HepG2 (cell line): ENCODE measurements around the gene ANXA3. TPM values are rescaled to one million over a fixed set of nuclear protein-coding genes. Genes with fewer than 3 reads are reported as not detected.

ENCODE experiments used
- ATAC-seq: fragments of 200-7000 bp; cut with Tn5 transposase; 3 replicates; pipeline ENCODE4 v1.9.1; 2020; ENCODE audit warnings: mild to moderate bottlenecking, moderate library complexity
- BruUV-seq: library from RNA; stranded (reverse); fragments of 400-500 nt; replicated peaks from 2 replicates; lab custom pipeline; 2021; lab: Mats Ljungman, UMichigan
- CTCF ChIA-PET: fragments of 300-600 bp; formaldehyde crosslinking; extraction: SDS; loops from one replicate; lab custom pipeline; 2021; ENCODE audit warnings: low total read pairs, inconsistent platforms, low intra/inter-chr PET ratio; lab: Yijun Ruan, JAX
- POLR2A ChIA-PET: fragments of 350-600 bp; sonication (Branson Sonifier 250); formaldehyde crosslinking; loops from one replicate; lab custom pipeline; 2020; ENCODE audit warnings: antibody characterized with exemption, inconsistent platforms; lab: Yijun Ruan, JAX
- DNase-seq: peaks from one replicate; pipeline ENCODE4 v3.0.0-alpha.2; 2015; ENCODE audit warnings: low spot score
- FAIRE-seq: peaks from 3 replicates; lab custom pipeline; 2011; peaks lifted over from hg19 to GRCh38; lab: Jason Lieb, UNC
- H2AFZ ChIP-seq: one replicate; pipeline ENCODE4 v1.6.1; 2011; ENCODE audit warnings: low read length, inconsistent platforms
- H3K27ac ChIP-seq: fragments of 300-600 bp; 3 replicates; pipeline ENCODE4 v1.8.0; 2011; ENCODE audit warnings: mixed run types, mild to moderate bottlenecking, mixed read lengths, low read length, inconsistent platforms; ENCODE audit not compliant: insufficient read depth; ENCODE audit errors: extremely low read length
- H3K27me3 ChIP-seq, 2 experiments: fragments of 200-600 bp in 1 of 2; 2 replicates in 1 of 2; 3 replicates in 1 of 2; pipeline versions ENCODE4 v1.6.0 to v1.8.0; 2011; ENCODE audit warnings: low read length in 2 of 2, mild to moderate bottlenecking in 2 of 2, moderate library complexity in 2 of 2, inconsistent platforms in 1 of 2; ENCODE audit not compliant: insufficient read depth in 2 of 2, control insufficient read depth in 1 of 2
- H3K36me3 ChIP-seq, 2 experiments: fragments of 200-600 bp in 1 of 2; replicated peaks in 1 of 2; 2 replicates in 1 of 2; 3 replicates in 1 of 2; pipeline versions ENCODE4 v1.5.1 to v1.8.0; 2011; ENCODE audit warnings: low read length in 2 of 2, inconsistent platforms in 1 of 2; ENCODE audit not compliant: insufficient read depth in 2 of 2, control insufficient read depth in 1 of 2
- H3K4me1 ChIP-seq: 2 replicates; pipeline ENCODE4 v1.5.1; 2012; ENCODE audit warnings: low read length, inconsistent platforms; ENCODE audit not compliant: insufficient read depth
- H3K4me2 ChIP-seq: 2 replicates; pipeline ENCODE4 v1.6.0; 2011; ENCODE audit warnings: low read depth, low read length, inconsistent platforms
- H3K4me3 ChIP-seq, 3 experiments: fragments of 200-600 bp in 1 of 3; sonication (generic), shearing (Covaris generic) in 1 of 3; replicated peaks in 1 of 3; 2 replicates each; pipeline ENCODE4 v1.5.1; 2011 to 2016; ENCODE audit warnings: low read length in 3 of 3, inconsistent platforms in 2 of 3, low read depth in 2 of 3, mild to moderate bottlenecking in 2 of 3, control low read depth in 1 of 3, mixed read lengths in 1 of 3; ENCODE audit not compliant: insufficient read depth in 1 of 3
- H3K79me2 ChIP-seq: one replicate; pipeline ENCODE4 v1.6.1; 2011; ENCODE audit warnings: low read length, inconsistent platforms; ENCODE audit not compliant: insufficient read depth
- H3K9ac ChIP-seq: 2 replicates; pipeline ENCODE4 v1.6.0; 2011; ENCODE audit warnings: mild to moderate bottlenecking, low read depth, low read length, inconsistent platforms; ENCODE audit not compliant: insufficient read depth
- H3K9me3 ChIP-seq: 2 replicates; pipeline ENCODE4 v1.5.1; 2012; ENCODE audit warnings: mild to moderate bottlenecking, low read length
- H4K20me1 ChIP-seq: 2 replicates; pipeline ENCODE4 v1.6.0; 2011; ENCODE audit warnings: inconsistent platforms, mild to moderate bottlenecking, low read length, moderate library complexity; ENCODE audit not compliant: insufficient read depth
- GATAD2A ChIP-seq: IDR thresholded peaks from 2 replicates; pipeline ENCODE4 v1.6.1; 2016
- KLF13 ChIP-seq: sonication (generic); formaldehyde crosslinking; IDR thresholded peaks from 2 replicates; pipeline ENCODE4 v1.4.0; 2020; ENCODE audit warnings: mild to moderate bottlenecking, missing genetic modification reagents
- MIXL1 ChIP-seq: IDR thresholded peaks from 2 replicates; pipeline ENCODE4 v1.6.1; 2016
- MTF1 ChIP-seq: sonication (generic); formaldehyde crosslinking; IDR thresholded peaks from 2 replicates; pipeline ENCODE4 v1.5.0; 2020; ENCODE audit warnings: missing genetic modification reagents
- NFKBIZ ChIP-seq: IDR thresholded peaks from 2 replicates; pipeline ENCODE4 v1.6.1; 2018; ENCODE audit warnings: missing genetic modification reagents, missing compliant biosample characterization
- NONO ChIP-seq, 2 experiments: fragments of 450-650 bp in 1 of 2; sonication (generic) in 1 of 2; formaldehyde crosslinking in 1 of 2; IDR thresholded peaks in 1 of 2; conservative IDR thresholded peaks in 1 of 2; 2 replicates each; pipeline versions ENCODE4 v1.6.1 to v1.8.0; 2017 to 2022; ENCODE audit warnings: mild to moderate bottlenecking in 1 of 2, missing genetic modification reagents in 1 of 2, moderate library complexity in 1 of 2
- ZNF142 ChIP-seq: sonication (generic); formaldehyde crosslinking; IDR thresholded peaks from 2 replicates; pipeline ENCODE4 v1.4.0; 2020; ENCODE audit warnings: missing genetic modification reagents
- ZNF280D ChIP-seq: sonication (generic); formaldehyde crosslinking; IDR thresholded peaks from 2 replicates; pipeline ENCODE4 v1.5.1; 2020; ENCODE audit warnings: mild to moderate bottlenecking, missing genetic modification reagents
- ZNF496 ChIP-seq: sonication (generic); formaldehyde crosslinking; IDR thresholded peaks from 2 replicates; pipeline ENCODE4 v1.8.1; 2023; ENCODE audit warnings: mild to moderate bottlenecking, moderate library complexity, missing genetic modification reagents; ENCODE audit not compliant: insufficient replicate concordance
- ZNF552 ChIP-seq: sonication (generic); formaldehyde crosslinking; IDR thresholded peaks from 2 replicates; pipeline ENCODE4 v1.9.0; 2022; ENCODE audit warnings: missing genetic modification reagents, mild to moderate bottlenecking, borderline replicate concordance
- ZNF724P ChIP-seq: sonication (generic); formaldehyde crosslinking; IDR thresholded peaks from 2 replicates; pipeline ENCODE4 v1.8.0; 2022; ENCODE audit warnings: missing genetic modification reagents, borderline replicate concordance
- WGBS: methylation state at CpG from one replicate; pipeline ENCODE4 v1.1.6; 2017; ENCODE audit warnings: low lambda C conversion rate; 5-methylcytosine and 5-hydroxymethylcytosine counted together
- in situ Hi-C: cut with HindIII; loops from 2 replicates; pipeline ENCODE4 v1.10.0; 2017; ENCODE audit warnings: low pct_unique_long_range_greater_than_20kb; ENCODE audit not compliant: extremely low pct_ligation_motif_present
- intact Hi-C: fragments of 100-400 bp; cut with micrococcal nuclease; formaldehyde crosslinking; loops from one replicate; pipeline ENCODE4 v1.10.0; 2022; ENCODE audit not compliant: unreplicated experiment
- polyA plus RNA-seq, 8 experiments: library from polyadenylated mRNA; depleted of rRNA in 3 of 8; stranded (reverse) in 7 of 8; unstranded in 1 of 8; fragments of >200 nt; fragmentation: Illumina TruSeq in 4 of 8; extraction: Trizol in 4 of 8; gene quantifications; 2 replicates each; pipeline versions ENCODE4 v1.2.1 to v1.2.3, GENCODE V29; 2011 to 2016; ENCODE audit warnings: low read depth in 4 of 8, missing spikeins in 1 of 8, mixed read lengths in 1 of 8; ENCODE audit not compliant: insufficient read depth in 1 of 8
- total RNA-seq, 5 experiments: library from RNA; depleted of rRNA; stranded (reverse); fragments of >200 nt; fragmentation: Illumina TruSeq; extraction: Trizol; gene quantifications; 2 replicates each; pipeline ENCODE4 v1.2.3, GENCODE V29; 2016; ENCODE audit warnings: low read depth in 1 of 5
- TF ChIP-seq, protein P1 (sequence below): sonication (generic); formaldehyde crosslinking; IDR thresholded peaks from 2 replicates; pipeline ENCODE4 v1.4.0; 2020; ENCODE audit warnings: mild to moderate bottlenecking, missing genetic modification reagents, borderline replicate concordance

The ANXA3 gene
- total and polyA plus RNA-seq, 2 of the 13 experiments (the other 11 are each of a cell fraction or from before 2014, with no cell fraction given) = 6.5 to 6.9 TPM

DNA sequence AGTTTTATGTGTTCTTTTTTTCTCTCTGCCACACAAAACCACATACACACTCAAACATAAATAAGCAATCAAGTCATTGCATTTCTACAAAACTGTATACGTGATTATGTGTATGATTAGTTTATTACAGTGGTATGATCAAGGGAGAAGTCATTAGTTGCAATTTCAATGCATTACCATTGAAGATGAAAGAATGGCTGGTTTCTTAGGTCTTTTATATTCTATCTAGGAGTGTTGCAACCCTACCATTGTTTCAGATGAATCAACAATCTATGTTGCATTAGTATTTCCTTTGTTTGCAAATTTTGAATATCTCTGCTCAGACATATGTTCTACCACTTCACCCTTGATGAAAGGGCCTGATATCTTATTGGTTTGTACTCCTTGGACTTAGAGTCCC, 6.8 kb downstream of the ANXA3 start:
- FAIRE-seq = no peak
- CTCF ChIA-PET = no interaction called here
- no peak overlapping the region for H3K9ac ChIP-seq

More for the DNA sequence above, 6.8 kb downstream of the ANXA3 start:
- H3K4me3 ChIP-seq = no peak overlapping the region
- 90% methylated on average over 1 of the region's 1 CpG for WGBS
- H3K36me3 ChIP-seq = no peaks in the 10 kb centered on the region
- H4K20me1 ChIP-seq = no peaks in the 10 kb centered on the region
- H3K79me2 ChIP-seq = no peaks in the 10 kb centered on the region
- H3K27me3 ChIP-seq = no peaks in the 10 kb centered on the region
- H3K27ac ChIP-seq = no peak overlapping the region
- intact Hi-C loops = no loop called here
- peaks cover 18% of the 10 kb centered on the region for H3K4me1 ChIP-seq
- no TSS peak for BruUV-seq
- in situ Hi-C loops = no loop called here
- POLR2A ChIA-PET = no interaction called here
- TF ChIP-seq NONO (IDR thresholded peaks at IDR 0.05) (no peak), NONO (CRISPR knock-in tag; conservative IDR thresholded peaks at IDR 0.05) (no peak), ZNF496 (CRISPR knock-in tag) (no peak), ZNF142 (CRISPR knock-in tag) (no peak), MTF1 (no peak), KLF13 (CRISPR knock-in tag) (no peak), ZNF724P (CRISPR knock-in tag) (no peak), NFKBIZ (CRISPR knock-in tag) (no peak), MIXL1 (CRISPR knock-in tag) (no peak), GATAD2A (CRISPR knock-in tag) (no peak), ZNF280D (CRISPR knock-in tag) (no peak), ZNF552 (CRISPR knock-in tag) (no peak)
- TF ChIP-seq, protein P1, sequence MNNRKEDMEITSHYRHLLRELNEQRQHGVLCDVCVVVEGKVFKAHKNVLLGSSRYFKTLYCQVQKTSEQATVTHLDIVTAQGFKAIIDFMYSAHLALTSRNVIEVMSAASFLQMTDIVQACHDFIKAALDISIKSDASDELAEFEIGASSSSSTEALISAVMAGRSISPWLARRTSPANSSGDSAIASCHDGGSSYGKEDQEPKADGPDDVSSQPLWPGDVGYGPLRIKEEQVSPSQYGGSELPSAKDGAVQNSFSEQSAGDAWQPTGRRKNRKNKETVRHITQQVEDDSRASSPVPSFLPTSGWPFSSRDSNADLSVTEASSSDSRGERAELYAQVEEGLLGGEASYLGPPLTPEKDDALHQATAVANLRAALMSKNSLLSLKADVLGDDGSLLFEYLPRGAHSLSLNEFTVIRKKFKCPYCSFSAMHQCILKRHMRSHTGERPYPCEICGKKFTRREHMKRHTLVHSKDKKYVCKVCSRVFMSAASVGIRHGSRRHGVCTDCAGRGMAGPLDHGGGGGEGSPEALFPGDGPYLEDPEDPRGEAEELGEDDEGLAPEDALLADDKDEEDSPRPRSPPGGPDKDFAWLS (CRISPR knock-in tag) = no peak
- no peaks in the 10 kb centered on the region for H3K9me3 ChIP-seq
- no peak overlapping the region for H2AFZ ChIP-seq
- no peak for ATAC-seq
- DNase-seq = no peak
- H3K4me2 ChIP-seq = no peak overlapping the region
